GM23248 (cell line): ENCODE data around the gene PLCD3.

Experiments used
- EZH2 ChIP-seq: fragments of 200-600 bp; sonication (generic); IDR thresholded peaks from 2 replicates; pipeline ENCODE4 v1.6.1; 2018; ENCODE audit warnings: antibody characterized with exemption, mild to moderate bottlenecking; ENCODE audit not compliant: insufficient read depth, poor library complexity, severe bottlenecking
- EZH2phosphoT487 ChIP-seq: fragments of 200-600 bp; sonication (generic); IDR thresholded peaks from 2 replicates; pipeline ENCODE4 v1.6.1; 2018; ENCODE audit warnings: antibody characterized with exemption, moderate library complexity, mild to moderate bottlenecking, low read depth; ENCODE audit not compliant: insufficient read depth

- TF ChIP-seq EZH2: no peak
- TF ChIP-seq EZH2phosphoT487: no peak
Observed at GRCh38 chr17:45101546-45101882, 30.8 kb downstream of the PLCD3 start.
